DOHH2 (cell line): ENCODE results near the gene PDXK.

Source experiments
- H3F3A ChIP-seq: fragments of 200-600 bp; sonication (generic), shearing (Covaris generic); 2 replicates; pipeline ENCODE4 v1.6.0; 2016; ENCODE audit warnings: antibody characterized with exemption, mild to moderate bottlenecking; ENCODE audit not compliant: control insufficient read depth, insufficient read depth
- H3K27ac ChIP-seq: fragments of 200-600 bp; sonication (generic); 2 replicates; pipeline ENCODE4 v1.5.1; 2014; ENCODE audit warnings: low read depth, mild to moderate bottlenecking, low read length, moderate library complexity
- H3K27me3 ChIP-seq: fragments of 200-600 bp; sonication (generic); 2 replicates; pipeline ENCODE4 v1.6.1; 2014; ENCODE audit warnings: mild to moderate bottlenecking, low read length, mixed read lengths; ENCODE audit not compliant: control insufficient read depth
- H3K36me3 ChIP-seq: fragments of 200-600 bp; sonication (generic); 2 replicates; pipeline ENCODE4 v1.6.1; 2014; ENCODE audit warnings: mild to moderate bottlenecking, low read length, moderate library complexity, mixed read lengths; ENCODE audit not compliant: control insufficient read depth
- H3K4me1 ChIP-seq: fragments of 200-600 bp; sonication (generic); 2 replicates; pipeline ENCODE4 v1.6.1; 2014; ENCODE audit warnings: mild to moderate bottlenecking, low read length, mixed read lengths; ENCODE audit not compliant: control insufficient read depth
- H3K4me2 ChIP-seq: fragments of 200-600 bp; sonication (generic); 2 replicates; pipeline ENCODE4 v1.6.0; 2014; ENCODE audit warnings: mild to moderate bottlenecking, low read length, moderate library complexity
- H3K4me3 ChIP-seq: fragments of 200-600 bp; sonication (generic); 2 replicates; pipeline ENCODE4 v1.5.1; 2014; ENCODE audit warnings: mild to moderate bottlenecking, low read length, mixed read lengths
- H3K79me2 ChIP-seq: fragments of 200-600 bp; sonication (generic); 2 replicates; pipeline ENCODE4 v1.6.1; 2014; ENCODE audit warnings: mild to moderate bottlenecking, low read length, mixed read lengths; ENCODE audit not compliant: control insufficient read depth
- H3K9me2 ChIP-seq: fragments of 200-600 bp; sonication (generic); replicated peaks from 2 replicates; pipeline ENCODE4 v1.6.1; 2014; ENCODE audit warnings: mild to moderate bottlenecking, low read length, mixed read lengths; ENCODE audit not compliant: control insufficient read depth
- H3K9me3 ChIP-seq: fragments of 200-600 bp; sonication (generic); 2 replicates; pipeline ENCODE4 v1.6.1; 2014; ENCODE audit warnings: antibody characterized with exemption, low read length, mixed read lengths; ENCODE audit not compliant: control insufficient read depth, insufficient read depth
- H4K20me1 ChIP-seq: fragments of 200-600 bp; sonication (generic); 2 replicates; pipeline ENCODE4 v1.6.0; 2014; ENCODE audit warnings: low read depth, mild to moderate bottlenecking, antibody characterized with exemption, low read length, moderate library complexity; ENCODE audit not compliant: control insufficient read depth, insufficient read depth
- EZH2phosphoT487 ChIP-seq: fragments of 200-600 bp; sonication (generic); IDR thresholded peaks from 2 replicates; pipeline ENCODE4 v1.6.1; 2017; ENCODE audit warnings: borderline replicate concordance, mild to moderate bottlenecking, antibody characterized with exemption, low read length, moderate library complexity, mixed read lengths
- TF ChIP-seq, protein P1 (sequence below): fragments of 200-600 bp; sonication (generic); IDR thresholded peaks from one replicate; pipeline ENCODE4 v1.5.1; 2014; ENCODE audit warnings: antibody characterized with exemption, mild to moderate bottlenecking, low read depth, low read length; ENCODE audit not compliant: poor library complexity, severe bottlenecking

PDXK gene

GRCh38 chr21:43760391-43760958, 41.5 kb downstream of the PDXK start:
- no peaks in the 10 kb centered on the region for H3K9me3 ChIP-seq
- no peaks in the 10 kb centered on the region for H4K20me1 ChIP-seq
- no peaks in the 10 kb centered on the region for H3K27me3 ChIP-seq
- peaks cover 4% of the 10 kb centered on the region; the same call in 1 of the 2 replicates for H3K36me3 ChIP-seq
- no peak overlapping the region for H3K4me3 ChIP-seq
- TF ChIP-seq EZH2phosphoT487 = no peak
- TF ChIP-seq, protein P1, sequence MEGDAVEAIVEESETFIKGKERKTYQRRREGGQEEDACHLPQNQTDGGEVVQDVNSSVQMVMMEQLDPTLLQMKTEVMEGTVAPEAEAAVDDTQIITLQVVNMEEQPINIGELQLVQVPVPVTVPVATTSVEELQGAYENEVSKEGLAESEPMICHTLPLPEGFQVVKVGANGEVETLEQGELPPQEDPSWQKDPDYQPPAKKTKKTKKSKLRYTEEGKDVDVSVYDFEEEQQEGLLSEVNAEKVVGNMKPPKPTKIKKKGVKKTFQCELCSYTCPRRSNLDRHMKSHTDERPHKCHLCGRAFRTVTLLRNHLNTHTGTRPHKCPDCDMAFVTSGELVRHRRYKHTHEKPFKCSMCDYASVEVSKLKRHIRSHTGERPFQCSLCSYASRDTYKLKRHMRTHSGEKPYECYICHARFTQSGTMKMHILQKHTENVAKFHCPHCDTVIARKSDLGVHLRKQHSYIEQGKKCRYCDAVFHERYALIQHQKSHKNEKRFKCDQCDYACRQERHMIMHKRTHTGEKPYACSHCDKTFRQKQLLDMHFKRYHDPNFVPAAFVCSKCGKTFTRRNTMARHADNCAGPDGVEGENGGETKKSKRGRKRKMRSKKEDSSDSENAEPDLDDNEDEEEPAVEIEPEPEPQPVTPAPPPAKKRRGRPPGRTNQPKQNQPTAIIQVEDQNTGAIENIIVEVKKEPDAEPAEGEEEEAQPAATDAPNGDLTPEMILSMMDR = no peak
- H3F3A ChIP-seq = no peaks in the 10 kb centered on the region
- H3K4me2 ChIP-seq = no peak overlapping the region
- H3K27ac ChIP-seq = no peak overlapping the region
- no peaks in the 10 kb centered on the region for H3K79me2 ChIP-seq
- H3K9me2 ChIP-seq = no peaks in the 10 kb centered on the region
- H3K4me1 ChIP-seq = no peaks in the 10 kb centered on the region

GRCh38 chr21:43761886-43762285, 43.0 kb downstream of the PDXK start:
- Histone ChIP-seq H3K36me3 (peaks cover 1% of the 10 kb centered on the region; the same call in 1 of the 2 replicates), H3K79me2 (no peaks in the 10 kb centered on the region), H3K9me2 (no peaks in the 10 kb centered on the region), H3K4me1 (no peaks in the 10 kb centered on the region), H3K4me3 (no peak overlapping the region), H3F3A (no peaks in the 10 kb centered on the region), H3K9me3 (no peaks in the 10 kb centered on the region), H3K27ac (no peak overlapping the region), H4K20me1 (no peaks in the 10 kb centered on the region), H3K27me3 (no peaks in the 10 kb centered on the region), H3K4me2 (no peak overlapping the region)
- TF ChIP-seq EZH2phosphoT487 = no peak

GRCh38 chr21:43762303-43763128, 43.6 kb downstream of the PDXK start:
- H3K27ac ChIP-seq = no peak overlapping the region
- H3K9me2 ChIP-seq = no peaks in the 10 kb centered on the region
- H3K9me3 ChIP-seq = no peaks in the 10 kb centered on the region
- no peak overlapping the region for H3K4me3 ChIP-seq
- H3F3A ChIP-seq = no peaks in the 10 kb centered on the region
- H3K27me3 ChIP-seq = no peaks in the 10 kb centered on the region
- H4K20me1 ChIP-seq = no peaks in the 10 kb centered on the region
- no peaks in the 10 kb centered on the region for H3K4me1 ChIP-seq
- no peak for TF ChIP-seq EZH2phosphoT487
- TF ChIP-seq, protein P1 = no peak
- H3K4me2 ChIP-seq = no peak overlapping the region
- no peaks in the 10 kb centered on the region for H3K79me2 ChIP-seq
- H3K36me3 ChIP-seq = no peaks in the 10 kb centered on the region
